HL-60 (cell line): ENCODE data around the gene PTX4.

Experiments used
- DNase-seq, 2 experiments: peaks; one replicate each; pipeline ENCODE4 v3.0.0-alpha.2; 2010 to 2020; ENCODE audit warnings: low read depth in 1 of 2, low spot score in 1 of 2
- H3K27ac ChIP-seq: fragments of 250-450 bp; sonication (Bioruptor Pico); replicated peaks from 2 replicates; pipeline ENCODE4 v1.5.1; 2020; ENCODE audit warnings: mild to moderate bottlenecking, moderate library complexity
- H3K27me3 ChIP-seq: fragments of 250-450 bp; sonication (Bioruptor Pico); 2 replicates; pipeline ENCODE4 v1.5.1; 2021; ENCODE audit warnings: mild to moderate bottlenecking, moderate library complexity; ENCODE audit not compliant: insufficient read depth, poor library complexity, severe bottlenecking
- H3K4me3 ChIP-seq: replicated peaks from 2 replicates; pipeline ENCODE4 v1.5.1; 2011; ENCODE audit warnings: mild to moderate bottlenecking, control low read depth, low read length; ENCODE audit not compliant: insufficient read depth
- GABPA ChIP-seq: IDR thresholded peaks from 2 replicates; pipeline ENCODE4 v1.6.1; 2012; ENCODE audit warnings: low read depth
- POLR2AphosphoS5 ChIP-seq: IDR thresholded peaks from 2 replicates; pipeline ENCODE4 v1.6.1; 2012; ENCODE audit warnings: low read depth
- SPI1 ChIP-seq: IDR thresholded peaks from 2 replicates; pipeline ENCODE4 v1.6.1; 2012; ENCODE audit warnings: low read depth, mild to moderate bottlenecking, borderline replicate concordance
- TF ChIP-seq, protein P1 (sequence below): IDR thresholded peaks from one replicate; pipeline ENCODE4 v1.5.1; 2011; ENCODE audit warnings: low read length, control low read depth, inconsistent platforms; ENCODE audit not compliant: insufficient read depth
- TF ChIP-seq, protein P2 (sequence below): IDR thresholded peaks from 2 replicates; pipeline ENCODE4 v1.6.1; 2012; ENCODE audit warnings: low read depth; ENCODE audit not compliant: insufficient replicate concordance

The PTX4 gene

DNA sequence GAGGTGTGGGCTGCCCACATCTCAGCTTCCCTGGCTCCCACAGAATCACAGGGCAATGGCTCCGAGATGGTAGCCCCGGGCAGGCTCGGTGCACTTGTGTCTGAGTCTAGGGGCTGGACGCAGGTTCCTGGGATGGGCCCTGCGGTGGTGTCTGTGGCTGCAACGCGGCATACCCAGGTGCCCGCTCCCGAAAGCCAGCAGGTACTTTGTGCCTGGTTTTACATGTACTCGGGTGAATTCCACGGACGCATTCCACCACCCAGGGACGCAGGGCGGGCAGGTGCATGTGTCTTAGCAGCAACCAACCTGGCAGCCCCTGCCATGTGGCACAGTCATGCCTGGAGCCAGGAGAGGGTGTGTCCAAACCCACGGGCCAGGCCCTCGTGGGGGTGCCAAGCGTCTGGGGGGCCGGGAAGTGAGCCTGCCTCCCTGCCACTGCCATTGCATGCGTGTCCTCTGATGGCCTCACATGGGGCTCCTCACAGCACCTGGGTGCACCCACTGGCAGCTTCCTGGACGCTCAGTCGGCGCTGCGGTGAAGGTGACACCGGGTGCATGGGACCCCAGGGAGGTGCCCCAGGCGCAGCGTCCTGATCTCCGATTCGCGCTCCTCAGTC, 40.3 kb upstream of the PTX4 start:
- Histone ChIP-seq H3K27me3 (no peaks in the 10 kb centered on the region), H3K27ac (no peak overlapping the region), H3K4me3 (no peak overlapping the region)
- no peak for DNase-seq
- TF ChIP-seq GABPA (no peak), POLR2AphosphoS5 (no peak), SPI1 (no peak)
- TF ChIP-seq, protein P1, sequence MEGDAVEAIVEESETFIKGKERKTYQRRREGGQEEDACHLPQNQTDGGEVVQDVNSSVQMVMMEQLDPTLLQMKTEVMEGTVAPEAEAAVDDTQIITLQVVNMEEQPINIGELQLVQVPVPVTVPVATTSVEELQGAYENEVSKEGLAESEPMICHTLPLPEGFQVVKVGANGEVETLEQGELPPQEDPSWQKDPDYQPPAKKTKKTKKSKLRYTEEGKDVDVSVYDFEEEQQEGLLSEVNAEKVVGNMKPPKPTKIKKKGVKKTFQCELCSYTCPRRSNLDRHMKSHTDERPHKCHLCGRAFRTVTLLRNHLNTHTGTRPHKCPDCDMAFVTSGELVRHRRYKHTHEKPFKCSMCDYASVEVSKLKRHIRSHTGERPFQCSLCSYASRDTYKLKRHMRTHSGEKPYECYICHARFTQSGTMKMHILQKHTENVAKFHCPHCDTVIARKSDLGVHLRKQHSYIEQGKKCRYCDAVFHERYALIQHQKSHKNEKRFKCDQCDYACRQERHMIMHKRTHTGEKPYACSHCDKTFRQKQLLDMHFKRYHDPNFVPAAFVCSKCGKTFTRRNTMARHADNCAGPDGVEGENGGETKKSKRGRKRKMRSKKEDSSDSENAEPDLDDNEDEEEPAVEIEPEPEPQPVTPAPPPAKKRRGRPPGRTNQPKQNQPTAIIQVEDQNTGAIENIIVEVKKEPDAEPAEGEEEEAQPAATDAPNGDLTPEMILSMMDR = no peak
- TF ChIP-seq, protein P2, sequence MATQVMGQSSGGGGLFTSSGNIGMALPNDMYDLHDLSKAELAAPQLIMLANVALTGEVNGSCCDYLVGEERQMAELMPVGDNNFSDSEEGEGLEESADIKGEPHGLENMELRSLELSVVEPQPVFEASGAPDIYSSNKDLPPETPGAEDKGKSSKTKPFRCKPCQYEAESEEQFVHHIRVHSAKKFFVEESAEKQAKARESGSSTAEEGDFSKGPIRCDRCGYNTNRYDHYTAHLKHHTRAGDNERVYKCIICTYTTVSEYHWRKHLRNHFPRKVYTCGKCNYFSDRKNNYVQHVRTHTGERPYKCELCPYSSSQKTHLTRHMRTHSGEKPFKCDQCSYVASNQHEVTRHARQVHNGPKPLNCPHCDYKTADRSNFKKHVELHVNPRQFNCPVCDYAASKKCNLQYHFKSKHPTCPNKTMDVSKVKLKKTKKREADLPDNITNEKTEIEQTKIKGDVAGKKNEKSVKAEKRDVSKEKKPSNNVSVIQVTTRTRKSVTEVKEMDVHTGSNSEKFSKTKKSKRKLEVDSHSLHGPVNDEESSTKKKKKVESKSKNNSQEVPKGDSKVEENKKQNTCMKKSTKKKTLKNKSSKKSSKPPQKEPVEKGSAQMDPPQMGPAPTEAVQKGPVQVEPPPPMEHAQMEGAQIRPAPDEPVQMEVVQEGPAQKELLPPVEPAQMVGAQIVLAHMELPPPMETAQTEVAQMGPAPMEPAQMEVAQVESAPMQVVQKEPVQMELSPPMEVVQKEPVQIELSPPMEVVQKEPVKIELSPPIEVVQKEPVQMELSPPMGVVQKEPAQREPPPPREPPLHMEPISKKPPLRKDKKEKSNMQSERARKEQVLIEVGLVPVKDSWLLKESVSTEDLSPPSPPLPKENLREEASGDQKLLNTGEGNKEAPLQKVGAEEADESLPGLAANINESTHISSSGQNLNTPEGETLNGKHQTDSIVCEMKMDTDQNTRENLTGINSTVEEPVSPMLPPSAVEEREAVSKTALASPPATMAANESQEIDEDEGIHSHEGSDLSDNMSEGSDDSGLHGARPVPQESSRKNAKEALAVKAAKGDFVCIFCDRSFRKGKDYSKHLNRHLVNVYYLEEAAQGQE = no peak

DNA sequence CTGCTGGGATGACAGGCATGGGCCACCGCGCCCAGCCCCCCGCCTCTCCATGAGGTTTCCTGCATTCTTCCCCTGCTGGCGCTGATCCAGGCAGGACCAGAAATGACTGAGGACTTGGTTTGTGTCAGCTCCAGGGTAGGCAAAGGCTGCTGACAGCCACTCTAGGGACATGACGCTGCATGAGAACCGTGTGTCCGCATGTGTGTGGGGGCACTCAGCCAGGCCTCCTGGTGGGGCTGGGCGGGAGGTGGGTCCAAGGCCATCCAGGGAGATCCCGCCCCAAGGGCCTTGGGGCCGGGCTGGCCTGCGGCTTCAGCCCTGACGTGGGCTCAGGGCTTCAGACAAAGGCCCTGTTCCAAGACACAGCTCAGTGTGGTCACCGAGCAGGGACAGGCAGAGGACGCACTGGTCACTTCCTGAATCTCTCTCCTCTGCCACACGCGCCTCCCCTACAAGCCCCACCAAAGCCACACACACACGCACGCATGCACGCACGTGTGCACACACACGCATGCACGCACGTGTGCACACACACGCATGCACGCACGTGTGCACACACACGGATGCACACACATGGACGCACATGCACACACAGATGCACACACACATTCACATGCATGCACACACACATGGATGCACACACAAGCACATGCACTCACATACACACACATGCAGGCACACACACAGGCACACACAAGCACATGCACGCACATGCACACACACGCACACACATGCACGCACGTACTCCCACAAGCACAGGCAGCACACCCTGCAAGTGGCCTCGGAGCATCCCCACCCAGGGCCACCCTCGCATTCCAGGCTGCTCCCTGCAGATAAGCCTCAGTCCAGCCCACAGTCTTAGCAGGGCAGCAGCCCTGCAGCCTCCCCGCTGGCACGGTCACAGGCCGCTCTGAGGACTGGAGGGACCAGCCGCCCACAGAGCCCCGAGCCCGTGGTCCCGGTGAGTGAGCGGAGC, 39.4 kb upstream of the PTX4 start:
- no peak for DNase-seq
- Histone ChIP-seq H3K4me3 (no peak overlapping the region), H3K27ac (no peak overlapping the region), H3K27me3 (no peaks in the 10 kb centered on the region)
- TF ChIP-seq, protein P2 = no peak
- TF ChIP-seq, protein P1 = no peak
- TF ChIP-seq POLR2AphosphoS5 (no peak), GABPA (no peak), SPI1 (no peak)

DNA sequence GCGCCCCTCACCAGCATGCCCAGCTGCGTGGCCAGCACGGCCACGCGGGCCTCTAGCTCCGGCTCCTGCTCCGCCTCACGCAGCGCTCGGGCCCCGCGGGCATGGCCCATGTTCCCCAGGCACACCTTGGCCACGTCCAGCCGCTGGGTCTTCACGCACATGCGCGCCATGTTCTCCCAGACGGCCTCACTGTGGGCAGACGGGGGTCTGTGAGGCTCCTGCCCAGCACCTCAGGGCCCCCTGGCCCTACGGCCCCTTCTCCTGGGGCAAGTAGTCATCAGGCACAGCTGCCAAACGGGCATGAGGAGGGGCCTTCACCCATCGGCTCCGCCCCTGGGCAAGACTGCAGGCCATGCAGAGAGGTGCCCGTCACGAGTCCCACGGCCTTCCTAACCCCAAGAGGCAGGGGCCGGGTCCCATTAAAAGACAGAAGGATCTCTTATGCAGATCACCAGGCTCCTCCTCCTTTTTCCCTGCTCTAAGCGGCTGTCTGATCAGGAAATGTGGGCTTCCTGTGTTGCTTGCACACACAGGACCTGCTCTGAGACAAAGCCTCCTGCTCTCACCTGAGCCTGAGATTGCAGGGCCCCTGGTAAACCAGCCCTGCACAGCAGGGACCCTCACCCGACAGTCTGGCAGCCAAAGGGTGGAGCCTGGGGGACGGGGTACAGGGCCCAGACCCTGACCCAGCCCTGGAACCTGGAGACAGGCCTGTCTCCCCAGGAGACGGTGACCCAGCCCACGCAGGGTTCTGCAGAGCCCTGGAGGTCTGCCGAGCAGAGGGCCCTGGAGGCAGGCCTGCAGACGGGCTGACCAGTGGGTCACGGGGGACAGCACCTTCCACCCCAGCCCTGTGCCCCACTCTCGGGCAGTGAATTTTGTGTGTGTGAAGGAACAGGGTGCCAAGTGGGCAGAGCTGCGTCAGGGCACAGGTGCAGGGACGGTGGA, 38.1 kb upstream of the PTX4 start:
- no peak for DNase-seq
- H3K4me3 ChIP-seq = no peak overlapping the region
- TF ChIP-seq, protein P2 = no peak
- TF ChIP-seq GABPA (no peak), POLR2AphosphoS5 (no peak), SPI1 (no peak)
- TF ChIP-seq, protein P1 = no peak

More for the DNA sequence above, 38.1 kb upstream of the PTX4 start:
- H3K27me3 ChIP-seq = no peaks in the 10 kb centered on the region
- H3K27ac ChIP-seq = no peak overlapping the region
